Heart right ventricle (tissue), 16 donors: ENCODE data around the gene PID1. TPM values are rescaled to one million over a fixed set of nuclear protein-coding genes. Genes with fewer than 3 reads are reported as not detected.

Experiments used
- ATAC-seq, 8 donors: fragments of 200-7000 bp; cut with Tn5 transposase; one replicate each; pipeline ENCODE4 v1.9.1; 2020; ENCODE audit warnings: mild to moderate bottlenecking in 8 of 8, moderate library complexity in 8 of 8, moderate number of reproducible peaks in 1 of 8
- DNase-seq, 2 donors: peaks; one replicate each; pipeline ENCODE4 v3.0.0-alpha.2; 2020
- H3K27ac ChIP-seq, 10 donors: fragments of 200-600 bp; sonication (generic) in 2 of 10; one replicate each; pipeline versions ENCODE4 v1.5.0 to v1.8.0; 2020 to 2022; ENCODE audit warnings: mild to moderate bottlenecking in 3 of 10
- H3K27me3 ChIP-seq, 7 donors: fragments of 200-600 bp; one replicate each; pipeline ENCODE4 v1.8.0; 2021 to 2022; ENCODE audit warnings: mild to moderate bottlenecking in 2 of 7
- H3K36me3 ChIP-seq, 9 donors: fragments of 200-600 bp; sonication (generic) in 1 of 9; one replicate each; pipeline versions ENCODE4 v1.5.0 to v1.8.0; 2020 to 2022; ENCODE audit warnings: mild to moderate bottlenecking in 2 of 9
- H3K4me1 ChIP-seq, 9 donors: fragments of 200-600 bp; sonication (generic) in 1 of 9; one replicate each; pipeline versions ENCODE4 v1.5.0 to v1.8.0; 2020 to 2022; ENCODE audit warnings: mild to moderate bottlenecking in 4 of 9
- H3K4me3 ChIP-seq, 10 donors: fragments of 200-600 bp; sonication (generic) in 2 of 10; one replicate each; pipeline versions ENCODE4 v1.5.0 to v1.8.0; 2020 to 2022; ENCODE audit warnings: mild to moderate bottlenecking in 7 of 10, moderate library complexity in 2 of 10
- H3K9me3 ChIP-seq, 11 donors: fragments of 200-600 bp in 10 of 11; sonication (generic) in 2 of 11; one replicate each; pipeline versions ENCODE4 v1.5.0 to v1.8.0; 2013 to 2022; ENCODE audit warnings: mild to moderate bottlenecking in 2 of 11, control low read depth in 1 of 11, moderate library complexity in 1 of 11
- CTCF ChIP-seq, 9 donors: fragments of 200-600 bp; sonication (generic) in 2 of 9; IDR thresholded peaks; one replicate each; pipeline versions ENCODE4 v1.5.0 to v1.8.0; 2021 to 2022; ENCODE audit warnings: antibody characterized with exemption in 9 of 9, mild to moderate bottlenecking in 5 of 9, moderate library complexity in 1 of 9
- WGBS, 2 donors: extraction: QIAGEN DNeasy Blood & Tissue Kit; methylation state at CpG; one replicate each; pipeline ENCODE4 v1.1.7; 2013; ENCODE audit warnings: inconsistent platforms in 1 of 2; 5-methylcytosine and 5-hydroxymethylcytosine counted together
- intact Hi-C, 10 donors: fragments of 100-400 bp; cut with DNase I; formaldehyde crosslinking; loops; one replicate each; pipeline versions ENCODE4 v1.11.1 to v1.14.2; 2022
- polyA plus RNA-seq, 2 donors: library from polyadenylated mRNA; stranded (reverse); fragments of 200-250 nt; gene quantifications; one replicate each; pipeline ENCODE4 v1.2.3, GENCODE V29; 2013
- total RNA-seq, 10 donors: library from RNA; stranded (reverse); fragmentation: NEBNext Ultra II Directional in 3 of 10; extraction: Animal tissue kit (Norgen Biotek cat#: 25700) in 3 of 10; gene quantifications; one replicate each; pipeline versions ENCODE4 v1.2.1 to v1.2.4, GENCODE V29; 2021 to 2023
- donor health status: Arrhythmogenic right ventricular cardiomyopathy.
- donor health status: ischemic (EF 13 %, LVEDD 7.1; RV severe dilation, severe dysfunction).
- donor health status: healthy with polysubstance abuse.
- donor health status: DM: no; HTN: yes; CAD: no.
- donor health status: DM: no; HTN: no; CAD: no.
- donor health status: ischemic (EF 25% LVEDD 6.9; RV normal size, moderate dysfunction).
- donor health status: ischemic (EF 25% LVEDD 5.7; RV mildly dilated, moderate dysfunction).
- donor health status: healthy.
- donor health status: DM: yes; HTN: yes; CAD: no.
- donor health status: Ischemic cardiomyopathy.
- donor health status: ischemic (EF 35%, LVEDD 5.7; RV mildly dilated, moderate dysfunction).
- donor health status: nonischemic (EF 11% LVEDD 7.7; RV severe dilation, severe dysfunction).
- donor health status: DM: yes; HTN: yes; CAD: no.
- donor health status: PGD.
- donor health status: ischemic (EF 29% LVEDD 5.4; RV normal size, mild dysfunction).
- donor health status: nonischemic (EF 23%, LVEDD 6.1; RV moderate dilation, normal function).

PID1 gene
- total and polyA plus RNA-seq, 12 donors = 3.6 to 12.0 (median 6.1) TPM

DNA sequence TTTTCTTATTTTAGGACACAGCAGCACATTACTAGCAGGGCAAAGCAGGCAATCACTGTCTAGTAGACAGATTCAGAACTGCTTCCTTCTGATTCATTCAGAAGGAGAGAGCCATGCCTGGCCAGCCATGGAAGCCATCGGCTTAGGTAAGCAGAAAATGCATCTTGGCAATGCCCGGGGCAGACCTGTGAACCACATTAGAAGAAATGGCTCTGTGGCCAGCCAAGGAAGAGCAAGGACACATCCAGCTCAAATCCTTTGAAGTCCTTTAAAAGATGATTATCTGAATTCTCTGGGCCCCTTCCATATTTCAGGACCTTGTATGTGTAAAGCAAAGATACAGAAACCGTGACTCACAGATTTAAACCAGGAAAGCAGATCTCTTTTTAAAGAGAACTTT is 227.4 kb downstream of the PID1 start:
- WGBS, 2 donors = 74 to 82% methylated on average over 3 of the region's 3 CpGs

GRCh38 chr2:229042349-229042748 is 228.7 kb downstream of the PID1 start:
- ATAC-seq (no peak), DNase-seq (no peak)
- Histone ChIP-seq H3K4me1 (no peaks in the 10 kb centered on the region), H3K9me3 (no peaks in the 10 kb centered on the region), H3K27ac (no peak overlapping the region), H3K27me3 (no peaks in the 10 kb centered on the region), H3K4me3 (no peak overlapping the region), H3K36me3 (no peaks in the 10 kb centered on the region)
- no peak for TF ChIP-seq CTCF (IDR thresholded peaks at IDR 0.05)
- WGBS, 2 donors = 59% methylated on average over 2 of the region's 2 CpGs
- intact Hi-C loops = no loop called here

More for the DNA sequence above, 227.4 kb downstream of the PID1 start:
- ATAC-seq (no peak), DNase-seq (no peak)
- H3K9me3 ChIP-seq = no peaks in the 10 kb centered on the region
- no peaks in the 10 kb centered on the region for H3K36me3 ChIP-seq
- no peak overlapping the region for H3K4me3 ChIP-seq
- H3K4me1 ChIP-seq = no peaks in the 10 kb centered on the region
- no peak for TF ChIP-seq CTCF (IDR thresholded peaks at IDR 0.05)
- intact Hi-C loops = no loop called here
- H3K27me3 ChIP-seq = no peaks in the 10 kb centered on the region
- H3K27ac ChIP-seq = no peak overlapping the region

- Histone ChIP-seq H3K27ac (no peak overlapping the region), H3K4me1 (no peaks in the 10 kb centered on the region), H3K36me3 (no peaks in the 10 kb centered on the region), H3K9me3 (no peaks in the 10 kb centered on the region), H3K27me3 (no peaks in the 10 kb centered on the region), H3K4me3 (no peak overlapping the region)
- ATAC-seq (no peak), DNase-seq (no peak)
- TF ChIP-seq CTCF (IDR thresholded peaks at IDR 0.05) = no peak
- intact Hi-C loops = no loop called here
- WGBS, 2 donors = 89 to 91% methylated on average over 2 of the region's 2 CpGs
Observed at GRCh38 chr2:229041691-229042090, 229.4 kb downstream of the PID1 start.

DNA sequence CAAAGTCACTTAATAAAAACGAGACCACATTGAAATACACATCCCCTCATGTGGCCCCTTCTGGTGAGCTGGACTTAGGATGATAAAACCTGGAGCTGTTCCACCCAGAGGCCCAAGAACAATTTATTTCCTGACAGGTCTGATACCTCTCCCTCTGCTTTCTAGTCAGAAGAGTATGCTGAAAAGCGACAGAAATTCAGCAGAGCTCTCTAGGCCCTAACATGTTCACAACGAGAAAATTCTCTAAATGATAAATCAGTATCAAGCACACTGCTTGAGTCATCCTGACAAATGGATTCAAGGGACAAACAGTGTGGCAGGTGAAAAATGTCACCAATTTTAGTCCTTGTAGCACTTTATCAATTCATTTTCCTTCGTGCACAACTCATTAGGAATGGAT is 233.5 kb downstream of the PID1 start:
- intact Hi-C loops = no loop called here
- WGBS, 2 donors = 36 to 45% methylated on average over 4 of the region's 4 CpGs

More for the DNA sequence above, 233.5 kb downstream of the PID1 start:
- no peak for ATAC-seq
- Histone ChIP-seq H3K4me1 (no peaks in the 10 kb centered on the region), H3K4me3 (no peak overlapping the region), H3K27ac (no peak overlapping the region), H3K9me3 (peaks cover 0 to under 1% (median 0%) of the 10 kb centered on the region in 11 donors), H3K27me3 (no peaks in the 10 kb centered on the region), H3K36me3 (no peaks in the 10 kb centered on the region)
- TF ChIP-seq CTCF (IDR thresholded peaks at IDR 0.05) = no peak
- no peak for DNase-seq
